Neuronal stem cell (in vitro differentiated cells): Measurements from ENCODE around the gene ADGRA1.
A peak's percentile ranks its signal among the peaks of the same experiment; 100 is the strongest.

ENCODE experiments used
- DNase-seq: peaks from one replicate; pipeline ENCODE4 v3.0.0-alpha.2; 2013; ENCODE audit warnings: low spot score
- H2AFZ ChIP-seq: one replicate; pipeline ENCODE4 v1.6.1; 2013; ENCODE audit warnings: mild to moderate bottlenecking, low read length, inconsistent platforms
- H2AK5ac ChIP-seq: 2 replicates; pipeline ENCODE4 v1.6.1; 2013; ENCODE audit warnings: low read depth, mild to moderate bottlenecking, inconsistent platforms, low read length, moderate library complexity, mixed read lengths
- H2BK120ac ChIP-seq: 2 replicates; pipeline ENCODE4 v1.6.1; 2013; ENCODE audit warnings: low read depth, mild to moderate bottlenecking, inconsistent platforms, low read length, moderate library complexity, mixed read lengths
- H2BK12ac ChIP-seq: one replicate; pipeline ENCODE4 v1.6.1; 2013; ENCODE audit warnings: low read length, inconsistent platforms
- H2BK15ac ChIP-seq: 2 replicates; pipeline ENCODE4 v1.6.1; 2013; ENCODE audit warnings: mild to moderate bottlenecking, low read length, inconsistent platforms, mixed read lengths
- H2BK5ac ChIP-seq: one replicate; pipeline ENCODE4 v1.6.1; 2013; ENCODE audit warnings: inconsistent platforms, mild to moderate bottlenecking, low read length, moderate library complexity
- H3K14ac ChIP-seq: one replicate; pipeline ENCODE4 v1.6.1; 2013; ENCODE audit warnings: low read length, inconsistent platforms
- H3K18ac ChIP-seq: 2 replicates; pipeline ENCODE4 v1.6.1; 2013; ENCODE audit warnings: low read length, inconsistent platforms
- H3K23ac ChIP-seq: 2 replicates; pipeline ENCODE4 v1.6.1; 2013; ENCODE audit warnings: low read depth, mild to moderate bottlenecking, mixed read lengths, low read length, inconsistent platforms; ENCODE audit not compliant: poor library complexity
- H3K27ac ChIP-seq: replicated peaks from 3 replicates; pipeline ENCODE4 v1.5.1; 2013; ENCODE audit warnings: low read length, inconsistent platforms
- H3K27me3 ChIP-seq, 3 experiments: 2 replicates each; pipeline ENCODE4 v1.6.1; 2013; ENCODE audit warnings: low read length in 3 of 3, mild to moderate bottlenecking in 2 of 3, inconsistent platforms in 1 of 3, low read depth in 1 of 3, mixed read lengths in 1 of 3, moderate library complexity in 1 of 3; ENCODE audit not compliant: control insufficient read depth in 3 of 3, insufficient read depth in 3 of 3
- H3K36me3 ChIP-seq, 2 donors: replicated peaks in 1 of 2; 2 replicates each; pipeline ENCODE4 v1.6.1; 2013; ENCODE audit warnings: low read length in 2 of 2; ENCODE audit not compliant: control insufficient read depth in 2 of 2, insufficient read depth in 2 of 2
- H3K4ac ChIP-seq: 2 replicates; pipeline ENCODE4 v1.6.1; 2013; ENCODE audit warnings: inconsistent platforms, mild to moderate bottlenecking, low read length, moderate library complexity
- H3K4me1 ChIP-seq, 2 donors: 1 replicate in 1 of 2; 2 replicates in 1 of 2; pipeline ENCODE4 v1.6.1; 2013; ENCODE audit warnings: low read length in 2 of 2, low read depth in 1 of 2; ENCODE audit not compliant: control insufficient read depth in 2 of 2, insufficient read depth in 1 of 2
- H3K4me2 ChIP-seq: one replicate; pipeline ENCODE4 v1.6.1; 2013; ENCODE audit warnings: mild to moderate bottlenecking, low read length, inconsistent platforms; ENCODE audit not compliant: insufficient read depth, poor library complexity, severe bottlenecking
- H3K4me3 ChIP-seq, 2 donors: 2 replicates each; pipeline ENCODE4 v1.5.1; 2013; ENCODE audit warnings: low read length in 2 of 2, mild to moderate bottlenecking in 2 of 2, inconsistent platforms in 1 of 2, moderate library complexity in 1 of 2
- H3K79me1 ChIP-seq: one replicate; pipeline ENCODE4 v1.6.1; 2013; ENCODE audit warnings: low read depth, mild to moderate bottlenecking, inconsistent platforms, low read length, moderate library complexity
- H3K9ac ChIP-seq: one replicate; pipeline ENCODE4 v1.6.1; 2013; ENCODE audit warnings: mild to moderate bottlenecking, low read depth, low read length, inconsistent platforms; ENCODE audit not compliant: poor library complexity
- H3K9me3 ChIP-seq, 2 donors: replicated peaks in 1 of 2; 2 replicates each; pipeline versions ENCODE3 to v1.6.1; 2013; ENCODE audit warnings: low read length in 2 of 2, mild to moderate bottlenecking in 2 of 2, inconsistent platforms in 1 of 2, low read depth in 1 of 2, mixed read lengths in 1 of 2, moderate library complexity in 1 of 2; ENCODE audit not compliant: control insufficient read depth in 2 of 2, insufficient read depth in 1 of 2
- H4K8ac ChIP-seq: one replicate; pipeline ENCODE4 v1.6.1; 2013; ENCODE audit warnings: low read depth, mild to moderate bottlenecking, inconsistent platforms, low read length, moderate library complexity
- H4K91ac ChIP-seq: one replicate; pipeline ENCODE4 v1.6.1; 2013; ENCODE audit warnings: low read length, low read depth, mild to moderate bottlenecking, inconsistent platforms; ENCODE audit not compliant: poor library complexity
- WGBS, 2 donors: extraction: QIAGEN DNeasy Blood & Tissue Kit; methylation state at CpG; one replicate each; pipeline ENCODE4 v1.1.7; 2013; ENCODE audit warnings: missing lambda C conversion rate in 2 of 2, mixed read lengths in 1 of 2; ENCODE audit not compliant: insufficient read length in 2 of 2, insufficient replicate concordance in 1 of 2; ENCODE audit errors: extremely low coverage in 2 of 2; 5-methylcytosine and 5-hydroxymethylcytosine counted together

Gene ADGRA1

GRCh38 chr10:133140417-133141143 lies 52.9 kb downstream of the ADGRA1 start:
- no peak for DNase-seq
- Histone ChIP-seq H3K4me3 (no peak overlapping the region), H3K4me1 (peaks cover 8 to 24% of the 10 kb centered on the region in 2 donors), H3K23ac (no peak overlapping the region), H3K4ac (peak overlapping the region; percentile 89), H2AFZ (peak overlapping the region; percentile 43), H4K91ac (no peak overlapping the region), H3K18ac (peak overlapping the region; percentile 61), H2BK120ac (peak overlapping the region; percentile 87), H3K79me1 (no peaks in the 10 kb centered on the region), H3K14ac (peak overlapping the region; percentile 82), H2AK5ac (peak overlapping the region; percentile 98), H3K27ac (no peak overlapping the region), H3K27me3 (peaks cover 0 to 15% (median 0%) of the 10 kb centered on the region in 3 experiments), H3K4me2 (no peak overlapping the region), H3K9me3 (no peaks in the 10 kb centered on the region), H4K8ac (no peak overlapping the region), H3K9ac (peak overlapping the region; percentile 70), H2BK5ac (peak overlapping the region; percentile 53), H2BK15ac (peak overlapping the region; percentile 96), H2BK12ac (peak overlapping the region; percentile 98), H3K36me3 (no peaks in the 10 kb centered on the region)
- no CpG with 5 or more reads among the region's 26 CpGs for WGBS, 2 donors

DNA sequence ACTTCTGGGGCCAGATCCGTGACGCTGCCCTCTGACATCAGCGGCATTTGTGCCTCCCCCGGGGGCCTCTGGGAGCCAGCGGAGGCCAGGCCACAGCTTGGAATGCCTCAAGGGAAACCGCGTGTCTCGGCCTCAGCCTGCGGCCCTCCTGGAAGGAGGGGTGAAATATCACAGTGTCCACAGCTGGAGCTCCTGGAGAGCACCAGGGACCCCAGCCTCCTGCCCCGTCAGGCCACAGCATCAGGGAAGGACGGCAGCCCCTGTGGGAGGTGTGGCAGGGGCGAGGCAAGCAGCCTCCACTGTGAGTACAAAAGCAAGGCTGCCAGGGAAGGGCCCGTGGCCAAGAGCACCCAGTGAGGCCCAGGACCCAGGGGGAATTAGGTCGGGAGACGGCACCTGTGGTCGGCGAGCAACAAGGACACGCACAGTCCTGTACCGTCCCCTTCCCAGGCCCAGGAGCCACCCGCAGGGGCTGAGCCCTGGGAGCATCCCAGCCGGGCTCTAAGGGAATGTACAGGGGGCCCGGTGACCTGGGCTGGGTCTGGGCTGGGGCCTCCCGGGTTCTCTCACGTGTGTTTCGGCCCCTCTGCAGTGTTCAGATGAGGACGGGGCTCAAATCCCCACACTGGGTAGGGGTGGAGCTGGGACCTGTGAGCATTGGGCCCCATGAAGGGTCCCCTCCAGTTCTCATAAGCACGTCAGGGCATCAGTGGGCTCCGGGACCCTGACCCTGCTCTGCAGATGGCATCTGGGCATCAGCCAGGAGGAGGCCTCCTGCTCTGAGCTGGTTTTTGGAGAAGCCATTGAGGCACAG lies 53.6 kb downstream of the ADGRA1 start:
- H2BK15ac ChIP-seq, result peak overlapping the region; percentile 96
- peak overlapping the region; percentile 98 for H2AK5ac ChIP-seq
- peak overlapping the region; percentile 55 for H3K23ac ChIP-seq
- H3K79me1 ChIP-seq, result no peaks in the 10 kb centered on the region
- H3K9ac ChIP-seq, result no peak overlapping the region
- peak overlapping the region; percentile 99 for H2BK12ac ChIP-seq
- peak overlapping the region; percentile 24 for H2BK5ac ChIP-seq
- H3K14ac ChIP-seq, result peak overlapping the region; percentile 75
- WGBS, 2 donors, result no CpG with 5 or more reads among the region's 28 CpGs
- no peaks in the 10 kb centered on the region for H3K36me3 ChIP-seq
- peaks cover 8 to 24% of the 10 kb centered on the region in 2 donors for H3K4me1 ChIP-seq
- H4K91ac ChIP-seq, result no peak overlapping the region
- no peak for DNase-seq
- H2AFZ ChIP-seq, result peak overlapping the region; percentile 43
- peak overlapping the region; percentile 43 for H4K8ac ChIP-seq
- H3K27me3 ChIP-seq, result peaks cover 0 to 15% (median 0%) of the 10 kb centered on the region in 3 experiments
- no peak overlapping the region for H3K27ac ChIP-seq
- H3K4me2 ChIP-seq, result no peak overlapping the region
- H3K4me3 ChIP-seq, result no peak overlapping the region
- peak overlapping the region; percentile 87 for H2BK120ac ChIP-seq
- no peaks in the 10 kb centered on the region for H3K9me3 ChIP-seq
- peak overlapping the region; percentile 66 for H3K4ac ChIP-seq
- peak overlapping the region; percentile 61 for H3K18ac ChIP-seq

- Histone ChIP-seq H4K91ac (no peak overlapping the region), H3K79me1 (no peaks in the 10 kb centered on the region), H3K27me3 (peaks cover 0 to 15% (median 0%) of the 10 kb centered on the region in 3 experiments)
Observed at GRCh38 chr10:133141958-133142340, 54.2 kb downstream of the ADGRA1 start.

More at GRCh38 chr10:133141958-133142340, 54.2 kb downstream of the ADGRA1 start:
- Histone ChIP-seq H3K4ac (no peak overlapping the region), H3K4me1 (peaks cover 8 to 24% of the 10 kb centered on the region in 2 donors), H2BK12ac (no peak overlapping the region), H3K4me3 (no peak overlapping the region), H3K36me3 (no peaks in the 10 kb centered on the region), H3K9ac (no peak overlapping the region), H3K18ac (no peak overlapping the region), H3K14ac (peak overlapping the region; percentile 75), H3K23ac (peak overlapping the region; percentile 55), H2BK15ac (peak overlapping the region; percentile 96), H2BK120ac (no peak overlapping the region), H3K27ac (no peak overlapping the region), H4K8ac (peak overlapping the region; percentile 43), H3K4me2 (no peak overlapping the region), H2AK5ac (peak overlapping the region; percentile 98), H2AFZ (no peak overlapping the region), H3K9me3 (no peaks in the 10 kb centered on the region), H2BK5ac (peak overlapping the region; percentile 24)
- no CpG with 5 or more reads among the region's 27 CpGs for WGBS, 2 donors
- no peak for DNase-seq
